H1 (cell line): ENCODE results near the gene CACNA1C.

Experiments
- ASH2L ChIP-seq: fragments of 200-600, 300-600 bp; sonication (generic); IDR thresholded peaks from one replicate; pipeline ENCODE4 v1.7.1; 2017; ENCODE audit warnings: low read length
- HDAC2 ChIP-seq, 2 experiments: fragments of 300-600 bp in 1 of 2; sonication (generic) in 1 of 2; IDR thresholded peaks; 2 replicates each; pipeline ENCODE4 v1.6.1; 2011 to 2012; ENCODE audit warnings: low read depth in 2 of 2, low read length in 2 of 2, mild to moderate bottlenecking in 2 of 2, moderate library complexity in 2 of 2, borderline replicate concordance in 1 of 2, inconsistent platforms in 1 of 2
- JUND ChIP-seq: IDR thresholded peaks from 2 replicates; pipeline ENCODE4 v1.6.1; 2011; ENCODE audit warnings: mild to moderate bottlenecking, improper control_type of control experiment, low read length
- MAX ChIP-seq: IDR thresholded peaks from 2 replicates; pipeline ENCODE4 v1.6.1; 2012; ENCODE audit warnings: inconsistent platforms
- POLR2A ChIP-seq, 2 experiments: IDR thresholded peaks; 1 replicate in 1 of 2; 2 replicates in 1 of 2; pipeline ENCODE4 v1.6.1; 2011; ENCODE audit warnings: low read depth in 2 of 2, low read length in 2 of 2, mild to moderate bottlenecking in 2 of 2; ENCODE audit errors: control extremely low read depth in 1 of 2
- POLR2AphosphoS5 ChIP-seq: IDR thresholded peaks from 2 replicates; pipeline ENCODE4 v1.6.1; 2011; ENCODE audit warnings: low read depth, low read length
- SIX5 ChIP-seq: IDR thresholded peaks from 2 replicates; pipeline ENCODE4 v1.6.1; 2011; ENCODE audit warnings: mild to moderate bottlenecking, low read depth, low read length
- SP1 ChIP-seq: IDR thresholded peaks from 2 replicates; pipeline ENCODE4 v1.6.1; 2011; ENCODE audit warnings: low read depth, low read length
- TBP ChIP-seq: IDR thresholded peaks from 2 replicates; pipeline ENCODE4 v1.6.1; 2011; ENCODE audit warnings: low read depth, low read length, improper control_type of control experiment
- ZNF274 ChIP-seq: IDR thresholded peaks from 2 replicates; pipeline ENCODE4 v1.7.0; 2012; ENCODE audit warnings: low read length, borderline replicate concordance; ENCODE audit errors: extremely low read depth
- TF ChIP-seq, protein P1 (sequence below), 3 experiments: IDR thresholded peaks; 1 replicate in 2 of 3; 2 replicates in 1 of 3; pipeline versions ENCODE4 v1.5.1 to v1.6.1; 2011; ENCODE audit warnings: low read length in 3 of 3, mild to moderate bottlenecking in 3 of 3, inconsistent platforms in 2 of 3, low read depth in 1 of 3, moderate library complexity in 1 of 3; ENCODE audit not compliant: insufficient read depth in 1 of 3; ENCODE audit errors: control extremely low read depth in 1 of 3
- TF ChIP-seq, protein P2 (sequence below): IDR thresholded peaks from 2 replicates; pipeline ENCODE4 v1.6.1; 2011; ENCODE audit warnings: low read length, improper control_type of control experiment

DNA sequence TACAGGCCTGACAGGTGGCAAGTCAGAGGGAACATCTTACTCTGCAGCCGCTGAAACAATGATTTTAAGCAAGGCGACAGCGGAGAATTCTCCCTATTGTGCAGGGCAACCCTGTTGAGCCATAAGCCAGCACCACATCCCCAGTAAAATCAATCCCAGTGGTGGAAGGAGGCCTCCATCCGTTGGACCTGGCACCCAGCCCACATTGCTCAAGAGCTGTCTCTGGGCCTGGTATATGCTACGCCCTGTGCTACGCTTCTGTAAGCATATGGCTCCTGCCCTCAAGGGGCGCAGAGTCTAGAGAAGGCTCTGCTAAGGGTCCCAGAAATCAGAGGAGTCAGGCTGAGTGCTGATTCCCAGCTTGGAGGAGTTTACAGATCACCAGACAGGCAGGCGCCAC lies 265.5 kb downstream of the CACNA1C start:
- TF ChIP-seq POLR2A (IDR thresholded peaks at IDR 0.05; ENCODE audit: control extremely low read depth in 1 of 2, low read depth in 2 of 2, low read length in 2 of 2) (no peak), ASH2L (no peak), SIX5 (no peak), HDAC2 (IDR thresholded peaks at IDR 0.05; ENCODE audit: borderline replicate concordance in 1 of 2, low read depth in 2 of 2, low read length in 2 of 2) (no peak), TBP (no peak), SP1 (no peak), MAX (no peak), JUND (no peak), ZNF274 (no peak), POLR2AphosphoS5 (no peak)
- TF ChIP-seq, protein P1, sequence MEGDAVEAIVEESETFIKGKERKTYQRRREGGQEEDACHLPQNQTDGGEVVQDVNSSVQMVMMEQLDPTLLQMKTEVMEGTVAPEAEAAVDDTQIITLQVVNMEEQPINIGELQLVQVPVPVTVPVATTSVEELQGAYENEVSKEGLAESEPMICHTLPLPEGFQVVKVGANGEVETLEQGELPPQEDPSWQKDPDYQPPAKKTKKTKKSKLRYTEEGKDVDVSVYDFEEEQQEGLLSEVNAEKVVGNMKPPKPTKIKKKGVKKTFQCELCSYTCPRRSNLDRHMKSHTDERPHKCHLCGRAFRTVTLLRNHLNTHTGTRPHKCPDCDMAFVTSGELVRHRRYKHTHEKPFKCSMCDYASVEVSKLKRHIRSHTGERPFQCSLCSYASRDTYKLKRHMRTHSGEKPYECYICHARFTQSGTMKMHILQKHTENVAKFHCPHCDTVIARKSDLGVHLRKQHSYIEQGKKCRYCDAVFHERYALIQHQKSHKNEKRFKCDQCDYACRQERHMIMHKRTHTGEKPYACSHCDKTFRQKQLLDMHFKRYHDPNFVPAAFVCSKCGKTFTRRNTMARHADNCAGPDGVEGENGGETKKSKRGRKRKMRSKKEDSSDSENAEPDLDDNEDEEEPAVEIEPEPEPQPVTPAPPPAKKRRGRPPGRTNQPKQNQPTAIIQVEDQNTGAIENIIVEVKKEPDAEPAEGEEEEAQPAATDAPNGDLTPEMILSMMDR (IDR thresholded peaks at IDR 0.05; ENCODE audit: control extremely low read depth in 1 of 3, insufficient read depth in 1 of 3, low read depth in 1 of 3, low read length in 3 of 3) = no peak
- TF ChIP-seq, protein P2, sequence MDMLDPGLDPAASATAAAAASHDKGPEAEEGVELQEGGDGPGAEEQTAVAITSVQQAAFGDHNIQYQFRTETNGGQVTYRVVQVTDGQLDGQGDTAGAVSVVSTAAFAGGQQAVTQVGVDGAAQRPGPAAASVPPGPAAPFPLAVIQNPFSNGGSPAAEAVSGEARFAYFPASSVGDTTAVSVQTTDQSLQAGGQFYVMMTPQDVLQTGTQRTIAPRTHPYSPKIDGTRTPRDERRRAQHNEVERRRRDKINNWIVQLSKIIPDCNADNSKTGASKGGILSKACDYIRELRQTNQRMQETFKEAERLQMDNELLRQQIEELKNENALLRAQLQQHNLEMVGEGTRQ = no peak
